Activated gamma-delta T cell treated with anti-CD3 and anti-CD28 coated beads, Interleukin-2, amount 50 U/mL, for 16 hours (primary cell): Measurements from ENCODE around the gene DDX49.

Experiments
- DNase-seq: peaks from one replicate; pipeline ENCODE4 v3.0.0-alpha.2; 2020; ENCODE audit warnings: low read depth

DDX49 gene

GRCh38 chr19:18975869-18976268 lies 56.4 kb downstream of the DDX49 start:
- no peak for DNase-seq
